Hematopoietic multipotent progenitor cell treated with erythropoietin and hydrocortisone succinate and interleukin-3 and kit ligand, for 4 days (in vitro differentiated cells): ENCODE data around the gene GPR3.
A peak's percentile ranks its signal among the peaks of the same experiment; 100 is the strongest.
"Not testable (repeated sequence)": the region's sequence is repeated elsewhere in the genome, so short reads cannot be mapped to it uniquely, and the experiment has no call there.

Experiments used
- DNase-seq: peaks from one replicate; pipeline ENCODE4 v3.0.0-alpha.2; 2015

The GPR3 gene

DNA sequence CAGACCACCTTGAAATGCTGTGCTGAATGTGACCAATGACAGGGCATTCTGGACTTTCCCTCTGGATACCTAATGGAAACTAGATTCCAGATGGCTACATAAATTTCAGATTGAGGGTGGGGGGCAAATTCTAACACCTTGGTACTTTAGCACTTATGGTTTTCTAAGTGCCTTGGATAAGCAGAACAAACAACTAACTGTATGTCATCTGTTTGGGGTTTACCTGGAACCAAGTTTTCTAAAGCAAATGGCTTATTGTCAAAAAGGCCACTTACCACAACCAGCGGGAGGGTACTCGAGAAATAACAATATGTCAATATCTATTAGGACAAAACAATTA, 39.1 kb downstream of the GPR3 start:
- DNase-seq: no peak

DNA sequence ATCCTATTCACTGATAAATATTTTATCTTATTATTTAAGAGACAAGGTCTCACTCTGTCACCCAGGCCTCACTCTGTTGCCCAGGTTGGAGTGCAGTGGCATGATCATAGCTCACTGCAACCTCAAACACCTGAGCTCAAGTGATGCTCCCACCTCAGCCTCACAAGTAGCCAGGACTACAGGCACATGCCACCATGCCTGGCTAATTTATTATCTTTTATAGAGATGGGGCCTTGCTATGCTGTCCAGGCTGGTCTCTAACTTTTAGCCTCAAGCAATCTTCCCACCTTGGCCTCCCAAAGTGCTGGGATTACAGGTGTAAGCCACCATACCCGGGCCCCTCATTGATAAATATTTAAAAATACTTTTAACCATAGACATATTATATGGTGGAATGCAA, 40.3 kb downstream of the GPR3 start:
- not testable (repeated sequence) for DNase-seq

- no peak for DNase-seq
These were observed 41.3 kb downstream of the GPR3 start for GRCh38 chr1:27433706-27434105.

DNA sequence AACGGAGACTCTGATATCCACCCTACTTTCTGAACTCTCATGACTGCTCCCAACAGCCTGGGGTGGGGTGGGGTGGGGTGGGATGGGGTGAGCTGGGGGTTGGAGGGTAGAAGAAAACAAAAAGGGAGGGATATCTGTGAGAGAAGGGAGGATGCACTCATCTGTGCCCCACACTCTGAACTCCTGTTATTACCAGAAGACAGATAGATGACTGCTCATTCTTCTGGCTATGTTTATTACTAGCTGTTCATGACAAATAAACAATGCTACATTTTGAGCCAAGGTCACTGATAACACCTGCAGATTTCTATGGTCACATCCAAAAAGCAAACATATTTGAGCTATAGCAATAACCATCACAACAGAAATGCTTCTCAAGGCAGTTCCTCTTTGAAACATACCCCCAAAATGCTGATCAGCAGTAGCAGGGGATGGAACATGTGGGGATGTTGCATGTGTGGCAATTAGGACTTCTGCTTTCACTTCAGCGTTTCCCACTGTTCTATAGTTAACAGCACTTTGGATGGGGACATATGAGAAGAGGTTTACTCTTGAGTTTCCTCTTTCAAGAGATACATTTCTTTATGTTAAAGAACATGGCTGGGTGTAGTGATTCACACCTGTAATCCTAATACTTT, 43.3 kb downstream of the GPR3 start:
- DNase-seq: peak; percentile 89

GRCh38 chr1:27436204-27437159, 44.1 kb downstream of the GPR3 start:
- peak; percentile 80 for DNase-seq

- peak; percentile 38 for DNase-seq
These were observed 46.2 kb downstream of the GPR3 start for GRCh38 chr1:27438621-27439061.

DNA sequence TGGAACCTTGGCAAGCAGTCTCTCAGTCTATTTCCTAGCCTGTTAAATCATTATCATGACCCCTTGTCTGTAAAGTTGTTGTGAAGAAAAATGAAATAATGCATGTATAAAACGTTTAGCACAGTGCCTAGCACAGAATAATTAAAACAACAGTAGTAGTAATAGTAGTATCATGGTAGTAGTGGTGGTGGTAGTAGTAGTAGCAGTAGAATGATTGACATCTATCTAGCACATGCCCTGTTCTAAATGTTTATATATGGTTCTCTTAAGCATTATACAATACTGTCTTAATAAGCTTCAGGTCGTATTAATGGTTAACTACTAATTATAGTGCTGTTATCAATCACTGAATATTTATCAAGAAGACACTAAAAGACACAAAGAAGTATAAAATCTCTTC, 46.7 kb downstream of the GPR3 start:
- DNase-seq: no peak

GRCh38 chr1:27444632-27445031, 52.2 kb downstream of the GPR3 start:
- DNase-seq: no peak
